LNCaP clone FGC (cell line): ENCODE results near the gene TGIF2.
"Not testable (repeated sequence)": the region's sequence is repeated elsewhere in the genome, so short reads cannot be mapped to it uniquely, and the experiment has no call there.

Source experiments
- DNase-seq: peaks from one replicate; pipeline ENCODE4 v3.0.0-alpha.2; 2011; ENCODE audit warnings: low read depth
- H3K4me3 ChIP-seq: 2 replicates; pipeline ENCODE4 v1.5.1; 2011; ENCODE audit warnings: mild to moderate bottlenecking, low read depth, low read length, control low read depth
- CTCF ChIP-seq: IDR thresholded peaks from 2 replicates; pipeline ENCODE4 v1.5.1; 2012; ENCODE audit warnings: mild to moderate bottlenecking; ENCODE audit not compliant: control insufficient read depth, insufficient read depth; ENCODE audit errors: extremely low read depth

Gene TGIF2

GRCh38 chr20:36632487-36633284, 59.3 kb downstream of the TGIF2 start:
- no peak overlapping the region for H3K4me3 ChIP-seq
- no peak for DNase-seq
- TF ChIP-seq CTCF, result no peak

GRCh38 chr20:36633285-36633772, 59.9 kb downstream of the TGIF2 start:
- no peak for DNase-seq
- no peak for TF ChIP-seq CTCF
- no peak overlapping the region for H3K4me3 ChIP-seq

- H3K4me3 ChIP-seq, result no peak overlapping the region
- TF ChIP-seq CTCF, result no peak
- no peak for DNase-seq
Measured at GRCh38 chr20:36634342-36634741, 60.9 kb downstream of the TGIF2 start.

- DNase-seq, result not testable (repeated sequence)
Measured at GRCh38 chr20:36638876-36639400, 65.5 kb downstream of the TGIF2 start.

GRCh38 chr20:36641506-36641843, 68.1 kb downstream of the TGIF2 start:
- no peak for TF ChIP-seq CTCF
- DNase-seq, result no peak
- H3K4me3 ChIP-seq, result no peak overlapping the region

More at GRCh38 chr20:36638876-36639400, 65.5 kb downstream of the TGIF2 start:
- H3K4me3 ChIP-seq, result not testable (repeated sequence)

- no peak for DNase-seq
- H3K4me3 ChIP-seq, result no peak overlapping the region
- no peak for TF ChIP-seq CTCF
Measured at GRCh38 chr20:36642136-36642535, 68.7 kb downstream of the TGIF2 start.
